Activated CD8-positive, alpha-beta memory T cell treated with anti-CD3 and anti-CD28 coated beads for 36 hours (primary cell): ENCODE results near the gene ODF4. TPM values are rescaled to one million over a fixed set of nuclear protein-coding genes. Genes with fewer than 3 reads are reported as not detected.
"Not testable (repeated sequence)": the region's sequence is repeated elsewhere in the genome, so short reads cannot be mapped to it uniquely, and the experiment has no call there.

ENCODE experiments used
- CTCF ChIA-PET: fragments of 350-600 bp; sonication (Branson Sonifier 250); formaldehyde crosslinking; loops from one replicate; lab custom pipeline; 2021; ENCODE audit warnings: antibody characterized with exemption; lab: Charles Lee
- POLR2A ChIA-PET: fragments of 350-600 bp; sonication (Branson Sonifier 250); formaldehyde crosslinking; loops from one replicate; lab custom pipeline; 2021; ENCODE audit warnings: antibody characterized with exemption; lab: Charles Lee
- total RNA-seq, 2 experiments: library from RNA; stranded (reverse); gene quantifications; one replicate each; pipeline ENCODE4 v1.2.3, GENCODE V29; 2021

The ODF4 gene
- total RNA-seq, 2 experiments from 2014 or later: not detected

- POLR2A ChIA-PET: no interaction called here
These were observed 17.6 kb upstream of the ODF4 start for GRCh38 chr17:8322061-8322460.

GRCh38 chr17:8324132-8324531 is 15.5 kb upstream of the ODF4 start:
- POLR2A ChIA-PET: no interaction called here
- CTCF ChIA-PET: no interaction called here

More at GRCh38 chr17:8322061-8322460, 17.6 kb upstream of the ODF4 start:
- CTCF ChIA-PET: no interaction called here

- CTCF ChIA-PET: no interaction called here
- POLR2A ChIA-PET: no interaction called here
These were observed 14.7 kb upstream of the ODF4 start for GRCh38 chr17:8324923-8325322.

- CTCF ChIA-PET: interaction anchor here (1.1 kb wide), 1 partner anchor 113 kb away, joined by 3 read pairs; no protein-coding TSS in a partner anchor
- POLR2A ChIA-PET: interaction anchor here (0.8 to 1.2 kb wide), 3 partner anchors 27 to 55 kb away, joined by 3 to 7 read pairs (median 4); no protein-coding TSS in a partner anchor
These were observed 12.9 kb upstream of the ODF4 start for GRCh38 chr17:8326511-8327302.

- POLR2A ChIA-PET: interaction anchor here (1.2 kb wide), 1 partner anchor 55 kb away, joined by 7 read pairs; no protein-coding TSS in a partner anchor
These were observed 12.4 kb upstream of the ODF4 start for GRCh38 chr17:8327303-8327649.

GRCh38 chr17:8332128-8332527 is 7.5 kb upstream of the ODF4 start:
- CTCF ChIA-PET: interaction anchor here (1.5 to 1.8 kb wide), 2 partner anchors 12 to 83 kb away, joined by 3 read pairs; partner anchors contain the start of gene PFAS
- POLR2A ChIA-PET: interaction anchor here (0.6 kb wide), 2 partner anchors 28 to 315 kb away, joined by 3 to 4 read pairs; no protein-coding TSS in a partner anchor

More at GRCh38 chr17:8327303-8327649, 12.4 kb upstream of the ODF4 start:
- CTCF ChIA-PET: interaction anchor here (1.1 kb wide), 1 partner anchor 24 kb away, joined by 3 read pairs; no protein-coding TSS in a partner anchor

- CTCF ChIA-PET: interaction anchor here (1.5 to 1.8 kb wide), 2 partner anchors 13 to 83 kb away, joined by 3 read pairs; partner anchors contain the start of gene PFAS
- POLR2A ChIA-PET: no interaction called here
These were observed 7.0 kb upstream of the ODF4 start for GRCh38 chr17:8332688-8333087.

GRCh38 chr17:8333281-8333680 is 6.4 kb upstream of the ODF4 start:
- ChIA-PET POLR2A (no interaction called here), CTCF (interaction anchor here (1.8 kb wide), 1 partner anchor 84 kb away, joined by 3 read pairs; the partner anchor contains the start of gene PFAS)

- CTCF ChIA-PET: interaction anchor here (0.6 kb wide), 1 partner anchor 839 kb away, joined by 5 read pairs; no protein-coding TSS in a partner anchor
- POLR2A ChIA-PET: no interaction called here
These were observed 1.6 kb upstream of the ODF4 start for GRCh38 chr17:8337802-8338752.

GRCh38 chr17:8338753-8339140 is 893 bp upstream of the ODF4 start:
- POLR2A ChIA-PET: no interaction called here

GRCh38 chr17:8341456-8341855 is 1.8 kb downstream of the ODF4 start:
- CTCF ChIA-PET: no interaction called here
- POLR2A ChIA-PET: no interaction called here

More at GRCh38 chr17:8338753-8339140, 893 bp upstream of the ODF4 start:
- CTCF ChIA-PET: no interaction called here

GRCh38 chr17:8345052-8345690 is 5.5 kb downstream of the ODF4 start:
- CTCF ChIA-PET: no interaction called here
- POLR2A ChIA-PET: no interaction called here

- POLR2A ChIA-PET: no interaction called here
- CTCF ChIA-PET: no interaction called here
These were observed 6.5 kb downstream of the ODF4 start for GRCh38 chr17:8345951-8346665.

GRCh38 chr17:8347001-8347400 is 7.4 kb downstream of the ODF4 start:
- CTCF ChIA-PET: not testable (repeated sequence)

GRCh38 chr17:8350339-8350738 is 10.7 kb downstream of the ODF4 start:
- ChIA-PET CTCF (no interaction called here), POLR2A (no interaction called here)

More at GRCh38 chr17:8347001-8347400, 7.4 kb downstream of the ODF4 start:
- POLR2A ChIA-PET: not testable (repeated sequence)

GRCh38 chr17:8353736-8354135 is 14.1 kb downstream of the ODF4 start:
- POLR2A ChIA-PET: interaction anchor here (0.8 kb wide), 1 partner anchor 27 kb away, joined by 3 read pairs; no protein-coding TSS in a partner anchor
- CTCF ChIA-PET: no interaction called here

- ChIA-PET POLR2A (interaction anchor here (0.8 kb wide), 1 partner anchor 28 kb away, joined by 3 read pairs; no protein-coding TSS in a partner anchor), CTCF (no interaction called here)
These were observed 14.6 kb downstream of the ODF4 start for GRCh38 chr17:8354236-8354635.

- POLR2A ChIA-PET: no interaction called here
- CTCF ChIA-PET: no interaction called here
These were observed 18.3 kb downstream of the ODF4 start for GRCh38 chr17:8357910-8358309.
